ENCODE data around the gene STARD3NL.
"Not testable (repeated sequence)": the region's sequence is repeated elsewhere in the genome, so short reads cannot be mapped to it uniquely, and the experiment has no call there.

The STARD3NL gene

GRCh38 chr7:38178004-38178694 is at the start of gene STARD3NL:
Gene STARD3NL (plus strand): TSS chr7:38178245. CDS start chr7:38207505, 29,260 bp downstream.
- in situ Hi-C loops (cut with MboI; ENCODE audit: low sequenced_read_pairs) = no loop called here

DNA sequence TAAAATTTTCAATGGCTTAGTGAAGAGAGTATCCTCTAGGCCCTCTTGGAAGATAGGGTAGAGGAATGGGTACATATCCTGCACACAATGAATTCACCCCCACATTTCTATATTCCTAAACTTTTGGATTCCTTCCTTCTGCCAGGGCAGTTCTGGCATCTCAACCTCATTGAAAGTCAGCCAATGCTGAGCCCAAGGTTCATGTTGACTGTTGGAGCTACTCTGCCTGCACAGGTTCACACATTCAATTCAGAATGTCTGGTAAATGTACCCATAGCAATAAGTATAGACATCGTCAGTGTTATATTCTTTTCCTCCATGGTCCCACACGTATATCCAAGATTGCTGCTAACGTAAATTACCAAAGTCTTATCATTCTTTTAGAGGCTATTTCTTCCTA is 48.9 kb upstream of the STARD3NL start:
- in situ Hi-C loops (cut with MboI; ENCODE audit: low sequenced_read_pairs) = no loop called here

DNA sequence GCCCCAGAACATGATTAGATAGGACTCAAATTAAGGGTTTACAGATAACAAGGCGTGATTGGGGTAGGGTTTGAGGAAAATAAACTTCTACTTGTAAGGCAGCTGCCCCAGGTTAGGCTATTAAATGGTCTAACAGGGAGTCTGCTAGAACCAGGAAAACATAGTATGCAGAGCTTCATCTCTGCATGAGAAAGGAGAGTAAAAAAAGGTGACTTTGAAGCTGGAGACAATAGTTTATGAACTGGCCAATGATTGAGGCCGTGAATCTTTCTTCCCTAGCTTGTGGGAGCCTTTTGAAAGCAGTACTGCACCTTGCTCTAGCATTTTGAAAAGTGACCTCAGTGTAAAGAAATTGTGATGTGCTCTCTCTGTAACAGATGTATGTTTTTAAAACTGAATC is 48.5 kb upstream of the STARD3NL start:
- in situ Hi-C loops (cut with MboI; ENCODE audit: low sequenced_read_pairs) = no loop called here

GRCh38 chr7:38138171-38138570 is 39.9 kb upstream of the STARD3NL start:
- in situ Hi-C loops (cut with MboI; ENCODE audit: low sequenced_read_pairs) = no loop called here

- in situ Hi-C loops (cut with MboI; ENCODE audit: low sequenced_read_pairs) = no loop called here
These were observed 36.9 kb upstream of the STARD3NL start for GRCh38 chr7:38141187-38141586.

DNA sequence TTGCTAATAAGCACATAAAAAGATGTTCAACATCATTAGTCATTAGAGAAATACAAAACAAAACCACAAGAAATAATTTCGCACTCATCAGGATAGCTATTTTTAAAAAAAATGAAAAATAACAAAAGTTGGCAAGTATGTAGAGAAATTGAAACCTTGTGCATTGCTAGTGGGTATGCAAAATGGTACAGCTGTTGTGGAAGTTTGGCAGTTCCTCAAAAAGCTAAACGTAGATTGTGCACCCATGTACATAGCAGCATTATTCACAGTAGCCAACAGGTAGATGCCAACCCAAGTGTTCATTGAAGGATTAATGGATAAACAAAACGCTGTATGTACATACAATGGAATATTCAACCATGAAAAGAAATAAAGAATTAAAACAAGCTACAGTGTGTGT is 35.3 kb upstream of the STARD3NL start:
- in situ Hi-C loops (cut with MboI; ENCODE audit: low sequenced_read_pairs) = no loop called here

- in situ Hi-C loops (cut with MboI; ENCODE audit: low sequenced_read_pairs) = no loop called here
These were observed 31.0 kb upstream of the STARD3NL start for GRCh38 chr7:38147005-38147404.

DNA sequence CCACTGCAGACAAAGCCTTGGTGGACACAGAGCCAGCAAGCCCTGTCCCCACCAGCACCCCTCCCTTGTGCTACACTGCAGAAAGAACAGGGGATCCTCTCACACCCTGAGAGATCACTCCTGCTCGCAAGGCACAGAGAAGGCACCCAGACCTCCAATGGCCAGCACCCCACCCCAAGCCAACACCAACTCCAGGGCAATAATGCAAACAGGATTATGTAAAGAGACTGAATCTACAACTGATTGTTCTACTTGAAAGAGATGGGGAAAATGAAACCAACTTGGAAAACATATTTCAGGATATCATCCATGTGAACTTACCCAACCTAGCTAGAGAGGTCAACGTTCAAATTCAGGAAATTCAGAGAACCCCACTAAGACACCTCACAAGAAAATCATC is 26.5 kb upstream of the STARD3NL start:
- in situ Hi-C loops (cut with MboI; ENCODE audit: low sequenced_read_pairs) = no loop called here

DNA sequence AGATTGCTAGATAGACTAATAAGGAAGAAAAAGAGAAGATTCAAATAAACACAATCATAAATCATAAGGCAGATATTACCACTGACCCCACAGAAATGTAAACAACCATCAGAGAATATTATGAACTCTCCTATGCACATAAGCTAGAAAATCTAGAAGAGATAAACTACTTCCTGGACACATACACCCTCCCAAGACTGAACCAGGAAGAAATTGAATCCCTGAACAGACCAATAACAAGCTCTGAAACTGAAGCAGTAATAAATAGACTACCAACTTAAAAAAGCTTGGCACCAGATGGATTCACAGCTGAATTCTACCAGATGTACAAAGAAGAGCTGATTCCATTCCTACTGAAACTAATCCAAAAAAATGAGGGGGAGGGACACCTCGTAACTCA is 24.5 kb upstream of the STARD3NL start:
- in situ Hi-C loops (cut with MboI; ENCODE audit: low sequenced_read_pairs) = no loop called here

- in situ Hi-C loops (cut with MboI; ENCODE audit: low sequenced_read_pairs) = no loop called here
These were observed 23.8 kb upstream of the STARD3NL start for GRCh38 chr7:38154278-38154677.

GRCh38 chr7:38160003-38160571 is 18.0 kb upstream of the STARD3NL start:
- in situ Hi-C loops (cut with MboI; ENCODE audit: low sequenced_read_pairs) = no loop called here

DNA sequence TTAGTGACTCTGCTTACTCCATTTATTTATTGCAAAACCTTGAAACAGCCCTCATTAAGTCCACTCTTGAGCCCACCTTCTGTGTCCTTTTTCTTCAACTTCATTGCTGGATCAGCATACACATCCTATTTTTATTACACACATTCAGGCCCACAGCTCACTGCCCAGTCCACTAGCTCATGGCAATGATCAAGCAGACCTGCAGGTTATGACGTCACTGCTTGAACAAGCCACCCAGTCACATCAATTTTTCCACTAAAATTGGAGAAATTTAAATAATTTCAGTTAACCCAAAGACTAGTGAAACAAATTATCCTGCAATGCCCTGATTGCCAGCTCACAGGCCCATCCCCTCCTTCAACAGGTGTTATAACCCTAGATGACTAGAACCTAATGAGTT is 16.0 kb upstream of the STARD3NL start:
- in situ Hi-C loops (cut with MboI; ENCODE audit: low sequenced_read_pairs) = no loop called here

DNA sequence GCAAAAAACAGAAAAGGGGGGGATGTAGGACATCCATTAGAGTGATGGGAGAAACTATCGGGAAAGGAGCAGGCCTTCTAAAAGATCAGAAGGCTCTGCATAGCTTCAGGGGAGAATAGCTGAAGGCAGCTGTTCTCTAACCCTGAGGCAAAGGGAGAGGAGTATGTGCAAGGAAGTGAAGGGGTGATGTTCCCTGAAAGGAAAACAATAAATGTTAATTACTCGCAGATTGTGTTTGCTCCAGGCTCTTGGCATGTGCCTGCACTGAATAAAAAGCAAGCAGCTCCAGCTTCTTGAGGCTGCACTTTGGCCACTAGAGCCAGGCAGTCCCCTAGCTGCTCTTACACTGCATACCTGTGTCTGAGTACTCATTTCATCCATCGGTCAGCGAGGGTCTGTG is 14.4 kb upstream of the STARD3NL start:
- in situ Hi-C loops (cut with MboI; ENCODE audit: low sequenced_read_pairs) = no loop called here

- in situ Hi-C loops (cut with MboI; ENCODE audit: low sequenced_read_pairs) = no loop called here
These were observed 9.0 kb upstream of the STARD3NL start for GRCh38 chr7:38168890-38169570.

GRCh38 chr7:38169847-38170246 is 8.2 kb upstream of the STARD3NL start:
- in situ Hi-C loops (cut with MboI; ENCODE audit: low sequenced_read_pairs) = no loop called here

GRCh38 chr7:38171623-38172391 is 6.2 kb upstream of the STARD3NL start:
- in situ Hi-C loops (cut with MboI; ENCODE audit: low sequenced_read_pairs) = no loop called here

GRCh38 chr7:38175547-38175946 is 2.5 kb upstream of the STARD3NL start:
- in situ Hi-C loops (cut with MboI; ENCODE audit: low sequenced_read_pairs) = not testable (repeated sequence)

DNA sequence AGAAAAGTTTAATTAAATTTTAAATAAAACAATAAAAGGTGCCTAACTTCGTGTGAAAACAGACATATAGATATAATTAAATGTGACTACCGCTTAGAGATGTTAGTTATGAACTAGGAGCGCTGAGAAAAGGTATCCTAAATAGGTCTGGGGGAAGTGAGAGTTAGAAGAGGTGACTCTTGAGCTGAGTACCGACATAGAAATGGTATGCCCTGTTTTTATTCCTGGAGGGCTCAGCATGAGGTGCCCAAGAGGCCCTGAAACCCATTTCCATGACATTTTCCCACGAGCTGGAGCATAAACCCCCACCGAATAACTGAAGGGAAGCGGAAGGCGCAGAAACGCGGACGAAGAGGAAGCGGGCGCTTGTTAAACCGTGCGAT is 433 bp upstream of the STARD3NL start:
- in situ Hi-C loops (cut with MboI; ENCODE audit: low sequenced_read_pairs) = no loop called here

DNA sequence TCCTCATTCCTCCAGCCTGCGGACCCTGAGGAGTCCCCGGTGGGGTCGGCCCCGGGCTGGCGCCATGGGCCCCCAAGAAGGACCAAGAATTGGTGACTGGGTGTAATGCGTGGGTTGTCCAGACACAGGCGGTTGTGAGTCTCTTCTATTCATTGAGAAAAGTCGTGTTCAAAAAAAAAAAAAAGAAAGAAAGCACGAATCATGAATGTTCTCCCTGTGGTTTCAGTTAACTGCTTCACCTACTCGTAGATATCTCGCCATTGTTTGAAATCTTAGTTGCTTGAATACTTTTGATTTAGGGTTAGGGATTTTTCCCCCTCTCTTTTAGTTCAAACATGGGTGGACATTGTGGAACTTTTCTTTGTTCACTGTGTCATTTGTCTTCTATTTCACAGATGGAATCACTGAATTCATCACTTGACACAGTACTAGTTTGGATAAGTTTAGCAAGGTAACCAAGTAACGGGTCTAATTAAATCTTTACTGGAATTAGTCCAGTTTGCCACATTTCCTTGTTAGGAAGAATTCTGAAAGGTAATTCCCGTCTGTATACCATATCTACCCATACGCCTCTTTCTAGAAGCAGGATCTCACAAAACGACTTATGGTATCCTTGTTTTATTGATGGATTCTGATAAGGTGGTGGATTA is 775 bp downstream of the STARD3NL start:
- in situ Hi-C loops (cut with MboI; ENCODE audit: low sequenced_read_pairs) = no loop called here

- in situ Hi-C loops (cut with MboI; ENCODE audit: low sequenced_read_pairs) = no loop called here
These were observed 1.8 kb downstream of the STARD3NL start for GRCh38 chr7:38179776-38180226.

GRCh38 chr7:38181111-38181510 is 3.1 kb downstream of the STARD3NL start:
- in situ Hi-C loops (cut with MboI; ENCODE audit: low sequenced_read_pairs) = no loop called here

All from HL-60/S4 treated with retinoic acid at 250 ng/mL for 4 days and 3 days (cell line).